Transverse colon (tissue), 3 donors: ENCODE data around the gene PIWIL4.

Experiments used
- CTCF ChIP-seq, 5 experiments: fragments of 200-600 bp in 3 of 5; fragments of 450-650 bp in 2 of 5; sonication (generic) in 3 of 5; IDR thresholded peaks; 1 replicate in 2 of 5; 2 replicates in 3 of 5; pipeline ENCODE4 v1.5.1; 2016 to 2017; ENCODE audit warnings: antibody characterized with exemption in 5 of 5, inconsistent platforms in 3 of 5, mild to moderate bottlenecking in 2 of 5, moderate library complexity in 1 of 5
- EP300 ChIP-seq: sonication (generic); formaldehyde crosslinking; IDR thresholded peaks from one replicate; pipeline ENCODE4 v1.6.1; 2017; ENCODE audit warnings: antibody characterized with exemption, low read depth
- POLR2A ChIP-seq: fragments of 450-650 bp; IDR thresholded peaks from one replicate; pipeline ENCODE4 v1.6.1; 2016; ENCODE audit warnings: antibody characterized with exemption, mild to moderate bottlenecking, moderate library complexity

- TF ChIP-seq EP300 (no peak), POLR2A (no peak), CTCF (IDR thresholded peaks at IDR 0.05) (peak; percentile 57 to 65 (median 62))
Measured at GRCh38 chr11:94623120-94623735, 56.1 kb downstream of the PIWIL4 start.
